Left lung (tissue), 10 donors: ENCODE data around the gene AP5Z1. TPM values are rescaled to one million over a fixed set of nuclear protein-coding genes. Genes with fewer than 3 reads are reported as not detected.

Experiments
- ATAC-seq: fragments of 200-7000 bp; cut with Tn5 transposase; one replicate; pipeline ENCODE4 v1.9.1; 2020; ENCODE audit warnings: moderate library complexity
- DNase-seq, 4 donors: peaks; one replicate each; pipeline ENCODE4 v3.0.0-alpha.2; 2013 to 2020
- H3K27ac ChIP-seq, 2 donors: fragments of 200-600 bp; sonication (generic) in 1 of 2; one replicate each; pipeline versions ENCODE4 v1.5.0 to v1.8.0; 2020 to 2021
- H3K27me3 ChIP-seq, 2 donors: fragments of 200-600 bp; sonication (generic) in 1 of 2; one replicate each; pipeline versions ENCODE4 v1.5.0 to v1.8.0; 2020 to 2021
- H3K36me3 ChIP-seq, 2 donors: fragments of 200-600 bp; sonication (generic) in 1 of 2; one replicate each; pipeline versions ENCODE4 v1.5.0 to v1.8.0; 2020 to 2021
- H3K4me1 ChIP-seq, 2 donors: fragments of 200-600 bp; one replicate each; pipeline ENCODE4 v1.8.0; 2021
- H3K4me3 ChIP-seq, 2 donors: fragments of 200-600 bp; sonication (generic) in 1 of 2; one replicate each; pipeline versions ENCODE4 v1.5.0 to v1.8.0; 2020 to 2021; ENCODE audit warnings: mild to moderate bottlenecking in 1 of 2
- H3K9me3 ChIP-seq, 2 donors: fragments of 200-600 bp; sonication (generic) in 1 of 2; one replicate each; pipeline versions ENCODE4 v1.5.0 to v1.8.0; 2020 to 2021
- intact Hi-C, 2 donors: fragments of 100-400 bp; cut with DNase I; formaldehyde crosslinking; loops; one replicate each; pipeline versions ENCODE4 v1.11.2 to v1.14.2; 2022
- polyA plus RNA-seq, 6 donors: library from polyadenylated mRNA; unstranded; fragments of 120-200 nt; gene quantifications; one replicate each; pipeline ENCODE4 v1.2.1, GENCODE V29; 2013; ENCODE audit not compliant: insufficient read length in 6 of 6
- total RNA-seq, 2 donors: library from RNA; stranded (reverse); fragmentation: NEBNext Ultra II Directional; extraction: Animal tissue kit (Norgen Biotek cat#: 25700); gene quantifications; one replicate each; pipeline ENCODE4 v1.2.1, GENCODE V29; 2021
- TF ChIP-seq, protein P1 (sequence below), 2 donors: fragments of 200-600 bp; sonication (generic) in 1 of 2; IDR thresholded peaks; one replicate each; pipeline versions ENCODE4 v1.5.0 to v1.8.0; 2021; ENCODE audit warnings: antibody characterized with exemption in 2 of 2
- donor health status: DM: no; HTN: yes; CAD: no.
- donor health status: DM: no; HTN: no; CAD: no.

Gene AP5Z1
- total and polyA plus RNA-seq, 8 donors = 16.9 to 49.5 (median 22.5) TPM

DNA sequence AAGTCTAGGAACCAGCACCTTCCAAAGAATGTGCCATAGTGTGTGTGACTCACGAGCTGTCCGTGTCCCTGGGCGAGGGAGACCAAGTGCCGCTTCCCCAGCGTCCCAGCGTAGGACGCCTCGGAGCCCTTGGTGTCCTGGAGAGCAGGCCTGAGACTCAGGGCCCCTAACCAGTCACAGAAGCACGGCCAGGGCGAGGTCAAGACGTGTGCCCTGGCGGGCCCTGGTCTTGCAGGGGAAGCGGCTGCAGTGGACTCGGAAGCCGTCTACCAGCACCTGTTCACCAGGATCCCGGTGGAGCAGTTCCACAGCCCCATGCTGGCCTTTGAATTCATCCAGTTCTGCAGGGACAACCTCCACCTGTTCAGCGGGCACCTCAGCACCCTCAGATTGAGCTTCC, 10.6 kb downstream of the AP5Z1 start:
- Histone ChIP-seq H3K9me3 (no peaks in the 10 kb centered on the region), H3K4me3 (no peak overlapping the region), H3K4me1 (no peaks in the 10 kb centered on the region), H3K27ac (no peak overlapping the region), H3K27me3 (no peaks in the 10 kb centered on the region), H3K36me3 (peaks cover 0 to 100% of the 10 kb centered on the region in 2 donors)
- peak in 1 of 4 donors; percentile 73 for DNase-seq
- intact Hi-C loops = no loop called here
- no peak for ATAC-seq
- TF ChIP-seq, protein P1, sequence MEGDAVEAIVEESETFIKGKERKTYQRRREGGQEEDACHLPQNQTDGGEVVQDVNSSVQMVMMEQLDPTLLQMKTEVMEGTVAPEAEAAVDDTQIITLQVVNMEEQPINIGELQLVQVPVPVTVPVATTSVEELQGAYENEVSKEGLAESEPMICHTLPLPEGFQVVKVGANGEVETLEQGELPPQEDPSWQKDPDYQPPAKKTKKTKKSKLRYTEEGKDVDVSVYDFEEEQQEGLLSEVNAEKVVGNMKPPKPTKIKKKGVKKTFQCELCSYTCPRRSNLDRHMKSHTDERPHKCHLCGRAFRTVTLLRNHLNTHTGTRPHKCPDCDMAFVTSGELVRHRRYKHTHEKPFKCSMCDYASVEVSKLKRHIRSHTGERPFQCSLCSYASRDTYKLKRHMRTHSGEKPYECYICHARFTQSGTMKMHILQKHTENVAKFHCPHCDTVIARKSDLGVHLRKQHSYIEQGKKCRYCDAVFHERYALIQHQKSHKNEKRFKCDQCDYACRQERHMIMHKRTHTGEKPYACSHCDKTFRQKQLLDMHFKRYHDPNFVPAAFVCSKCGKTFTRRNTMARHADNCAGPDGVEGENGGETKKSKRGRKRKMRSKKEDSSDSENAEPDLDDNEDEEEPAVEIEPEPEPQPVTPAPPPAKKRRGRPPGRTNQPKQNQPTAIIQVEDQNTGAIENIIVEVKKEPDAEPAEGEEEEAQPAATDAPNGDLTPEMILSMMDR (IDR thresholded peaks at IDR 0.05) = no peak

DNA sequence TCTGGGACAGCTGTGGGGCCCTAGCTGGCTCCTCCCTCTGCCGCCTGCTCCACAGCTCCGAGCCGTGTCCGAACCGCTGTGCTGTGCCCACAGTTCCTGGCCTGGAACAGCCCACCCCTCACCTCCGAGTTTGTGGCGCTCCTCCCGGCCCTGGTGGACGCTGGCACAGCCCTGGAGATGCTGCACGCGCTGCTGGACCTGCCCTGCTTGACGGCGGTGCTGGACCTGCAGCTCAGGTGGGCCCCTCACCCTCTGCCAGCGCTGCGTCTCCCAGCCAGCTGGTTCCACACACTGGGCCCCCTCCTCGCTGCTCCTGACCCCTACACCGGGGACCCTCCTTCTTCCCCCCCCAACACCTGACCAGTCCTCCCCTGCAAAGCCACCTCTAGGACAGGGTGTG, 12.1 kb downstream of the AP5Z1 start:
- TF ChIP-seq, protein P1 (IDR thresholded peaks at IDR 0.05) = no peak
- no peak overlapping the region for H3K4me3 ChIP-seq
- no peak for ATAC-seq
- no peak overlapping the region for H3K27ac ChIP-seq
- DNase-seq = peak in 1 of 4 donors; percentile 73
- peaks cover 0 to 8% of the 10 kb centered on the region in 2 donors for H3K4me1 ChIP-seq
- intact Hi-C loops = no loop called here
- no peaks in the 10 kb centered on the region for H3K27me3 ChIP-seq
- peaks cover 0 to 100% of the 10 kb centered on the region in 2 donors for H3K36me3 ChIP-seq
- H3K9me3 ChIP-seq = no peaks in the 10 kb centered on the region

DNA sequence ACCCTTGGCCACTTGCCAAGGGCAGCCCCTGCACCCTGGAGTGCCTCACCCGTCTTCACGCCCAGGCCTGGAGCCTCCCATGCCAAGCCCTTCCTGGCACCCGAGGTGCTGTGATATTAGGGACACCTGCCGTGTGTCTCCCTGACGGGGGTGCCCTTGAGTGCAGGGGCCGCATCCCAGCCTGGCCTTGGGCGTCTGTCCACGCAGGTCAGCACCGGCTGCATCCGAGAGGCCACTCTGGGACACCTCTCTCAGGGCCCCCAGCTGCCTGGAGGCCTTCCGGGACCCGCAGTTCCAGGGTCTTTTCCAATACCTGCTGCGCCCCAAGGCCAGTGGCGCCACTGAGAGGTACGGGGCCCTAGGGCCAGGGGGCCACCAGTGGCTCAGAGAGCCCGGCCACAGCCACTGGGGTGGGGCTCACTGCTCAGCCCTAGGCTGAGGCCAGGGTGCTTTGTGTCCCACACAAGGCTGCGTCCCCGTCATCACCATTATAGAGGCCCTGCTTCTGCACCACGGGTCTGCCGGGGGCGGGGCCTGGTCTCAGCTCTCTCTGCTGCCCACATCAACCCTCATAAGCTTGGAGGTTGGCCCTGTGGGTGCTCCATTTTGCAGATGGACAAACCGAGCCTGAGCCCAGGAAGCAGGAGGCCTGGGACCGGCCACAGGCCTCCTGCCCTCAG, 12.7 kb downstream of the AP5Z1 start:
- DNase-seq = peak in 1 of 4 donors; percentile 66
- intact Hi-C loops = no loop called here
- Histone ChIP-seq H3K9me3 (no peaks in the 10 kb centered on the region), H3K36me3 (peaks cover 0 to 100% of the 10 kb centered on the region in 2 donors), H3K4me1 (peaks cover 0 to 8% of the 10 kb centered on the region in 2 donors), H3K27me3 (no peaks in the 10 kb centered on the region), H3K4me3 (no peak overlapping the region), H3K27ac (no peak overlapping the region)
- no peak for ATAC-seq
- TF ChIP-seq, protein P1 (IDR thresholded peaks at IDR 0.05) = no peak

DNA sequence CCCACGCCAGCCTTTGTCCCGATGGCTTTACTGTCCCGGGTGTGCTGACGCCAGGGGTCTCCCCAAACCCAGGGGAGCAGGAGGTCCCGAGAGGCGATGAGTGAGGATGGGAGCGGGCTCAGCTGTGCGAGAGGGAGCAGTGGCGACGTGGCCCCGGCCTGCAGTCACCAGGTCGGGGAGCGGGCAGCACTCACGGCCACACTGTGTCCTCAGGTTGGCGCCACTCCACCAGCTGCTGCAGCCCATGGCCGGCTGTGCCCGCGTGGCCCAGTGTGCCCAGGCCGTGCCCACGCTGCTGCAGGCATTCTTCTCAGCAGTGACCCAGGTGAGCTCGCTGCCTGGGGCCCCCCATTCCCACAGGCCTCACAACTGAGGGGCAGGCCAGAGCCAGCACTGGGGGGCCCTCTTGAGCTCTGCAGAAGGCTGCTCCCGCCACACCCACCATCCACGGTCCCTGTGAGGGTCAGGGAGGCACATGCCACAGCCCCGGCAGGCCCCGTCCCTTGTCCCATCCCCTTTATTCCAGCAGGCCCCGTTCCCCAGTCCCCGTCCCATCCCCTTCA, 13.3 kb downstream of the AP5Z1 start:
- intact Hi-C loops = no loop called here
- H3K27me3 ChIP-seq = no peaks in the 10 kb centered on the region
- TF ChIP-seq, protein P1 (IDR thresholded peaks at IDR 0.05) = no peak
- DNase-seq (peak in 1 of 4 donors; percentile 71), ATAC-seq (no peak)
- H3K4me3 ChIP-seq = no peak overlapping the region
- no peak overlapping the region for H3K27ac ChIP-seq
- H3K9me3 ChIP-seq = no peaks in the 10 kb centered on the region
- H3K36me3 ChIP-seq = peaks cover 0 to 99% of the 10 kb centered on the region in 2 donors
- peaks cover 0 to 8% of the 10 kb centered on the region in 2 donors for H3K4me1 ChIP-seq
